Measurements from ENCODE around the gene SMCO3.

Gene SMCO3

GRCh38 chr12:14826491-14826890, 12.5 kb upstream of the SMCO3 start:
- no peak for DNase-seq

- DNase-seq = no peak
Measured at GRCh38 chr12:14825256-14825655, 11.3 kb upstream of the SMCO3 start.

- DNase-seq = no peak
Measured at GRCh38 chr12:14824012-14824634, 10.1 kb upstream of the SMCO3 start.

GRCh38 chr12:14811486-14811885, 2.5 kb downstream of the SMCO3 start:
- DNase-seq = no peak

- no peak for DNase-seq
Measured at GRCh38 chr12:14810953-14811483, 3.0 kb downstream of the SMCO3 start.

- no peak for DNase-seq
Measured at GRCh38 chr12:14810167-14810952, 3.6 kb downstream of the SMCO3 start.

- no peak for DNase-seq
Measured at GRCh38 chr12:14803830-14804160, 10.2 kb downstream of the SMCO3 start.

GRCh38 chr12:14803011-14803829, 10.8 kb downstream of the SMCO3 start, which contains the start of the genes C12orf60 and WBP11:
TSS of gene C12orf60 (plus strand) at chr12:14803670. CDS start at chr12:14822936, 19,266 bp downstream.
TSS of gene WBP11 (minus strand) at chr12:14803478. CDS start at chr12:14801383, 2,095 bp downstream.
- peak; percentile 84 for DNase-seq

GRCh38 chr12:14802721-14803010, 11.3 kb downstream of the SMCO3 start:
- DNase-seq = no peak

GRCh38 chr12:14802247-14802646, 11.7 kb downstream of the SMCO3 start:
- no peak for DNase-seq

- no peak for DNase-seq
Measured at GRCh38 chr12:14795028-14795448, 18.9 kb downstream of the SMCO3 start.

GRCh38 chr12:14785568-14785967, 28.4 kb downstream of the SMCO3 start:
- DNase-seq = no peak

GRCh38 chr12:14784471-14784870, 29.5 kb downstream of the SMCO3 start:
- DNase-seq = no peak

GRCh38 chr12:14782756-14783155, 31.2 kb downstream of the SMCO3 start:
- no peak for DNase-seq

- DNase-seq = no peak
Measured at GRCh38 chr12:14781563-14781962, 32.4 kb downstream of the SMCO3 start.

GRCh38 chr12:14780859-14781258, 33.1 kb downstream of the SMCO3 start:
- DNase-seq = no peak

- no peak for DNase-seq
Measured at GRCh38 chr12:14779834-14780233, 34.1 kb downstream of the SMCO3 start.

- DNase-seq = no peak
Measured at GRCh38 chr12:14777271-14777670, 36.7 kb downstream of the SMCO3 start.

GRCh38 chr12:14776236-14776961, 37.6 kb downstream of the SMCO3 start:
- no peak for DNase-seq

GRCh38 chr12:14775636-14775980, 38.4 kb downstream of the SMCO3 start:
- DNase-seq = no peak

GRCh38 chr12:14774906-14775635, 38.9 kb downstream of the SMCO3 start:
- peak; percentile 20 for DNase-seq
